ENCODE data around the gene MSMB.
"Not testable (repeated sequence)": the region's sequence is repeated elsewhere in the genome, so short reads cannot be mapped to it uniquely, and the experiment has no call there.

The MSMB gene

GRCh38 chr10:45997557-45997956 lies 48.5 kb downstream of the MSMB start (continued):
- TF ChIP-seq ELK4 (IDR thresholded peaks at IDR 0.05; ENCODE audit: borderline replicate concordance, low read depth, low read length) (no peak), ZNF394 (tag by site-specific recombination; IDR thresholded peaks at IDR 0.05; ENCODE audit: borderline replicate concordance) (no peak), ZBTB21 (tag by site-specific recombination; IDR thresholded peaks at IDR 0.05) (no peak), ZNF366 (tag by site-specific recombination; conservative IDR thresholded peaks at IDR 0.05) (no peak), ZBTB6 (tag by site-specific recombination; IDR thresholded peaks at IDR 0.05) (no peak), ZNF785 (tag by site-specific recombination; IDR thresholded peaks at IDR 0.05) (no peak), HOXA7 (CRISPR knock-in tag; IDR thresholded peaks at IDR 0.05; ENCODE audit: borderline replicate concordance) (no peak), ZNF202 (tag by site-specific recombination; IDR thresholded peaks at IDR 0.05; ENCODE audit: borderline replicate concordance) (no peak), ZNF391 (tag by site-specific recombination; IDR thresholded peaks at IDR 0.05; ENCODE audit: borderline replicate concordance, low read depth) (no peak), ZNF16 (tag by site-specific recombination; IDR thresholded peaks at IDR 0.05; ENCODE audit: low read depth) (no peak), ZNF768 (tag by site-specific recombination; IDR thresholded peaks at IDR 0.05) (no peak), ZNF350 (tag by site-specific recombination; IDR thresholded peaks at IDR 0.05) (no peak)

GRCh38 chr10:45985590-45985989 lies 60.5 kb downstream of the MSMB start:
- H3K4me1 ChIP-seq (ENCODE audit: control insufficient read depth, insufficient read depth, low read length); POLR2A ChIA-PET; H3K4me3 ChIP-seq (ENCODE audit: low read depth, low read length); H3K9me3 ChIP-seq (ENCODE audit: control insufficient read depth, insufficient read depth, low read depth, low read length); CTCF ChIA-PET; H3K27ac ChIP-seq (ENCODE audit: extremely low read depth, low read depth, low read length): not testable (repeated sequence)
- H3K36me3 ChIP-seq (ENCODE audit: control insufficient read depth in 2 of 2, insufficient read depth in 1 of 2, low read length in 2 of 2): peaks cover 4 to 39% of the 10 kb centered on the region in 2 experiments; a peak in 2 of 3 replicates

GRCh38 chr10:45984473-45984872 lies 61.6 kb downstream of the MSMB start:
- H3K9me3 ChIP-seq (ENCODE audit: control insufficient read depth, insufficient read depth, low read depth, low read length); H3K4me3 ChIP-seq (ENCODE audit: low read depth, low read length); H3K4me1 ChIP-seq (ENCODE audit: control insufficient read depth, insufficient read depth, low read length); H3K27ac ChIP-seq (ENCODE audit: extremely low read depth, low read depth, low read length); CTCF ChIA-PET; POLR2A ChIA-PET: not testable (repeated sequence)
- H3K36me3 ChIP-seq (ENCODE audit: control insufficient read depth in 2 of 2, insufficient read depth in 1 of 2, low read length in 2 of 2): peaks cover 0 to 34% of the 10 kb centered on the region in 2 experiments; a peak in 2 of 3 replicates

GRCh38 chr10:45983538-45984186 lies 62.4 kb downstream of the MSMB start:
- peaks cover 0 to 35% of the 10 kb centered on the region in 2 experiments; a peak in 2 of 3 replicates for H3K36me3 ChIP-seq (ENCODE audit: control insufficient read depth in 2 of 2, insufficient read depth in 1 of 2, low read length in 2 of 2)
- POLR2A ChIA-PET; H3K4me1 ChIP-seq (ENCODE audit: control insufficient read depth, insufficient read depth, low read length); CTCF ChIA-PET; H3K9me3 ChIP-seq (ENCODE audit: control insufficient read depth, insufficient read depth, low read depth, low read length); H3K27ac ChIP-seq (ENCODE audit: extremely low read depth, low read depth, low read length); H3K4me3 ChIP-seq (ENCODE audit: low read depth, low read length): not testable (repeated sequence)
- peak; percentile 36; the same call in 1 of the 2 replicates for TF ChIP-seq CTCF (tag by site-specific recombination; IDR thresholded peaks at IDR 0.05)
- TF ChIP-seq ZNF654 (tag by site-specific recombination; IDR thresholded peaks at IDR 0.05; ENCODE audit: low read depth): peak; percentile 71
